CD4-positive, alpha-beta T cell (primary cell): Measurements from ENCODE around the gene MRPL38. TPM values are rescaled to one million over a fixed set of nuclear protein-coding genes. Genes with fewer than 3 reads are reported as not detected.

Experiments used
- ATAC-seq: fragments of 200-7000 bp; cut with Tn5 transposase; one replicate; pipeline ENCODE4 v1.10.0; 2022; ENCODE audit warnings: mild to moderate bottlenecking; ENCODE audit not compliant: poor library complexity
- CTCF ChIA-PET: fragments of 350-600 bp; sonication (Branson Sonifier 250); formaldehyde crosslinking; loops from one replicate; lab custom pipeline; 2021; ENCODE audit warnings: antibody characterized with exemption, inconsistent platforms; lab: Charles Lee
- POLR2A ChIA-PET: fragments of 350-600 bp; sonication (Branson Sonifier 250); formaldehyde crosslinking; loops from one replicate; lab custom pipeline; 2021; ENCODE audit warnings: antibody characterized with exemption, inconsistent platforms; lab: Charles Lee
- DNase-seq, 14 experiments: peaks; one replicate each; pipeline ENCODE4 v3.0.0-alpha.2; 2013 to 2020; ENCODE audit warnings: mixed read lengths in 2 of 14
- H3K27ac ChIP-seq, 2 donors: one replicate each; pipeline versions ENCODE4 v1.5.1 to v1.7.0; 2013; ENCODE audit warnings: low read length in 2 of 2, low read depth in 1 of 2, mild to moderate bottlenecking in 1 of 2
- H3K27me3 ChIP-seq, 2 experiments: 1 replicate in 1 of 2; 2 replicates in 1 of 2; pipeline versions ENCODE4 v1.6.1 to v1.7.0; 2013; ENCODE audit warnings: low read length in 2 of 2, control low read depth in 1 of 2, mild to moderate bottlenecking in 1 of 2, moderate library complexity in 1 of 2; ENCODE audit not compliant: insufficient read depth in 2 of 2, control insufficient read depth in 1 of 2
- H3K36me3 ChIP-seq: one replicate; pipeline ENCODE4 v1.6.1; 2013; ENCODE audit warnings: low read length, control low read depth; ENCODE audit not compliant: insufficient read depth
- H3K4me1 ChIP-seq: one replicate; pipeline ENCODE4 v1.6.1; 2013; ENCODE audit warnings: low read length, control low read depth; ENCODE audit not compliant: insufficient read depth
- H3K4me3 ChIP-seq: one replicate; pipeline ENCODE4 v1.5.1; 2013; ENCODE audit warnings: mild to moderate bottlenecking, low read length, moderate library complexity
- H3K9me3 ChIP-seq, 2 experiments: 1 replicate in 1 of 2; 2 replicates in 1 of 2; pipeline versions ENCODE4 v1.6.1 to v1.7.0; 2013; ENCODE audit warnings: low read length in 2 of 2, mild to moderate bottlenecking in 2 of 2, control low read depth in 1 of 2, moderate library complexity in 1 of 2; ENCODE audit not compliant: control insufficient read depth in 1 of 2, insufficient read depth in 1 of 2
- H3K27ac Mint-ChIP-seq: one replicate; pipeline ENCODE4 v1.8.0; 2020; ENCODE audit warnings: mixed read lengths
- H3K27me3 Mint-ChIP-seq: one replicate; pipeline ENCODE4 v1.8.0; 2021; ENCODE audit warnings: mixed read lengths
- H3K36me3 Mint-ChIP-seq: one replicate; pipeline ENCODE4 v1.8.0; 2021; ENCODE audit warnings: low read depth, mixed read lengths
- H3K4me1 Mint-ChIP-seq: one replicate; pipeline ENCODE4 v1.8.0; 2021; ENCODE audit warnings: low read depth, mixed read lengths
- H3K4me3 Mint-ChIP-seq: one replicate; pipeline ENCODE4 v1.8.0; 2020; ENCODE audit warnings: mild to moderate bottlenecking, mixed read lengths
- H3K9me3 Mint-ChIP-seq: one replicate; pipeline ENCODE4 v1.8.0; 2020; ENCODE audit warnings: mixed read lengths
- CTCF ChIP-seq: fragments of 200-600 bp; IDR thresholded peaks from one replicate; pipeline ENCODE4 v1.8.0; 2022; ENCODE audit warnings: antibody characterized with exemption, mild to moderate bottlenecking
- intact Hi-C, 2 experiments: fragments of 100-400 bp; cut with DNase I in 1 of 2; cut with micrococcal nuclease in 1 of 2; formaldehyde crosslinking; loops; one replicate each; pipeline versions ENCODE4 v1.15.1 to v1.9.0; 2023 to 2025; cut with DNase I, micrococcal nuclease
- total RNA-seq, 174 experiments: library from RNA in 2 of 174; stranded (reverse) in 2 of 174; gene quantifications; one replicate each; pipeline ENCODE4 v1.2.3 and lab custom pipeline; 2021 to 2026

The MRPL38 gene
- total RNA-seq, 2 experiments from 2014 or later, result 146 to 147 TPM

GRCh38 chr17:75945211-75945610 is 40.5 kb upstream of the MRPL38 start:
- Mint-ChIP-seq H3K4me1 (peaks cover 15% of the 10 kb centered on the region), H3K27ac (no peak overlapping the region), H3K36me3 (peaks cover 32% of the 10 kb centered on the region), H3K27me3 (no peaks in the 10 kb centered on the region), H3K9me3 (no peaks in the 10 kb centered on the region), H3K4me3 (no peak overlapping the region)
- Histone ChIP-seq H3K9me3 (no peaks in the 10 kb centered on the region), H3K27ac (no peak overlapping the region), H3K4me1 (peaks cover 12% of the 10 kb centered on the region), H3K36me3 (peaks cover 36% of the 10 kb centered on the region), H3K27me3 (no peaks in the 10 kb centered on the region), H3K4me3 (no peak overlapping the region)
- POLR2A ChIA-PET, result no interaction called here
- no peak for TF ChIP-seq CTCF
- CTCF ChIA-PET, result no interaction called here
- no peak for DNase-seq
- intact Hi-C loops, result no loop called here
- ATAC-seq, result no peak

- Histone ChIP-seq H3K36me3 (peaks cover 22% of the 10 kb centered on the region), H3K4me1 (peaks cover 15% of the 10 kb centered on the region), H3K27me3 (no peaks in the 10 kb centered on the region), H3K27ac (no peak overlapping the region), H3K4me3 (no peak overlapping the region), H3K9me3 (no peaks in the 10 kb centered on the region)
- Mint-ChIP-seq H3K4me1 (peaks cover 18% of the 10 kb centered on the region), H3K9me3 (no peaks in the 10 kb centered on the region), H3K27me3 (no peaks in the 10 kb centered on the region), H3K27ac (no peak overlapping the region), H3K4me3 (no peak overlapping the region), H3K36me3 (peaks cover 18% of the 10 kb centered on the region)
- no peak for TF ChIP-seq CTCF
- DNase-seq, result no peak
- CTCF ChIA-PET, result no interaction called here
- intact Hi-C loops, result no loop called here
- POLR2A ChIA-PET, result no interaction called here
- ATAC-seq, result no peak
Measured at GRCh38 chr17:75943491-75943890, 38.8 kb upstream of the MRPL38 start.

- no peak for TF ChIP-seq CTCF
- POLR2A ChIA-PET, result no interaction called here
- intact Hi-C loops, result no loop called here
Measured at GRCh38 chr17:75942473-75942872, 37.8 kb upstream of the MRPL38 start.

More at GRCh38 chr17:75942473-75942872, 37.8 kb upstream of the MRPL38 start:
- no peak for DNase-seq
- H3K27me3 ChIP-seq, result no peaks in the 10 kb centered on the region
- H3K9me3 ChIP-seq, result no peaks in the 10 kb centered on the region
- peaks cover 13% of the 10 kb centered on the region for H3K36me3 Mint-ChIP-seq
- no peaks in the 10 kb centered on the region for H3K27me3 Mint-ChIP-seq
- H3K27ac ChIP-seq, result no peak overlapping the region
- H3K4me1 Mint-ChIP-seq, result peaks cover 18% of the 10 kb centered on the region
- H3K27ac Mint-ChIP-seq, result no peak overlapping the region
- CTCF ChIA-PET, result no interaction called here
- peaks cover 15% of the 10 kb centered on the region for H3K4me1 ChIP-seq
- peaks cover 13% of the 10 kb centered on the region for H3K36me3 ChIP-seq
- no peak overlapping the region for H3K4me3 Mint-ChIP-seq
- no peaks in the 10 kb centered on the region for H3K9me3 Mint-ChIP-seq
- no peak overlapping the region for H3K4me3 ChIP-seq
- ATAC-seq, result no peak
